HepG2 (cell line): Measurements from ENCODE around the gene SYMPK. TPM values are rescaled to one million over a fixed set of nuclear protein-coding genes. Genes with fewer than 3 reads are reported as not detected.
A peak's percentile ranks its signal among the peaks of the same experiment; 100 is the strongest.

Source experiments
- ARNT2 ChIP-seq: sonication (generic); formaldehyde crosslinking; IDR thresholded peaks from 2 replicates; pipeline ENCODE4 v1.8.0; 2022; ENCODE audit warnings: mild to moderate bottlenecking, low read depth, missing genetic modification reagents, moderate library complexity
- PHF20 ChIP-seq: sonication (generic); formaldehyde crosslinking; IDR thresholded peaks from 2 replicates; pipeline ENCODE4 v1.5.0; 2020; ENCODE audit warnings: mild to moderate bottlenecking, missing genetic modification reagents
- ZNF224 ChIP-seq: sonication (generic); formaldehyde crosslinking; IDR thresholded peaks from 2 replicates; pipeline ENCODE4 v1.5.0; 2020; ENCODE audit warnings: mild to moderate bottlenecking, missing genetic modification reagents
- ZNF253 ChIP-seq: sonication (generic); formaldehyde crosslinking; IDR thresholded peaks from 2 replicates; pipeline ENCODE4 v1.8.0; 2022; ENCODE audit warnings: mild to moderate bottlenecking, missing genetic modification reagents, borderline replicate concordance
- polyA plus RNA-seq, 8 experiments: library from polyadenylated mRNA; depleted of rRNA in 3 of 8; stranded (reverse) in 7 of 8; unstranded in 1 of 8; fragments of >200 nt; fragmentation: Illumina TruSeq in 4 of 8; extraction: Trizol in 4 of 8; gene quantifications; 2 replicates each; pipeline versions ENCODE4 v1.2.1 to v1.2.3, GENCODE V29; 2011 to 2016; ENCODE audit warnings: low read depth in 4 of 8, missing spikeins in 1 of 8, mixed read lengths in 1 of 8; ENCODE audit not compliant: insufficient read depth in 1 of 8
- total RNA-seq, 5 experiments: library from RNA; depleted of rRNA; stranded (reverse); fragments of >200 nt; fragmentation: Illumina TruSeq; extraction: Trizol; gene quantifications; 2 replicates each; pipeline ENCODE4 v1.2.3, GENCODE V29; 2016; ENCODE audit warnings: low read depth in 1 of 5
- TF ChIP-seq, protein P1 (sequence below): IDR thresholded peaks from 2 replicates; pipeline ENCODE4 v1.6.1; 2016; ENCODE audit warnings: low read depth, missing genetic modification reagents, missing compliant biosample characterization
- TF ChIP-seq, protein P2 (sequence below): sonication (generic); formaldehyde crosslinking; IDR thresholded peaks from 2 replicates; pipeline ENCODE4 v1.4.0; 2020; ENCODE audit warnings: missing genetic modification reagents, borderline replicate concordance
- TF ChIP-seq, protein P3 (sequence below): sonication (generic); formaldehyde crosslinking; IDR thresholded peaks from 2 replicates; pipeline ENCODE4 v1.4.0; 2020; ENCODE audit warnings: mild to moderate bottlenecking, missing genetic modification reagents
- TF ChIP-seq, protein P4 (sequence below): sonication (generic); formaldehyde crosslinking; conservative IDR thresholded peaks from 2 replicates; pipeline ENCODE4 v1.4.0; 2020; ENCODE audit warnings: missing genetic modification reagents

Gene SYMPK
- total and polyA plus RNA-seq, 2 of the 13 experiments (the other 11 are each of a cell fraction or from before 2014, with no cell fraction given), result 21.9 to 55.7 TPM

DNA sequence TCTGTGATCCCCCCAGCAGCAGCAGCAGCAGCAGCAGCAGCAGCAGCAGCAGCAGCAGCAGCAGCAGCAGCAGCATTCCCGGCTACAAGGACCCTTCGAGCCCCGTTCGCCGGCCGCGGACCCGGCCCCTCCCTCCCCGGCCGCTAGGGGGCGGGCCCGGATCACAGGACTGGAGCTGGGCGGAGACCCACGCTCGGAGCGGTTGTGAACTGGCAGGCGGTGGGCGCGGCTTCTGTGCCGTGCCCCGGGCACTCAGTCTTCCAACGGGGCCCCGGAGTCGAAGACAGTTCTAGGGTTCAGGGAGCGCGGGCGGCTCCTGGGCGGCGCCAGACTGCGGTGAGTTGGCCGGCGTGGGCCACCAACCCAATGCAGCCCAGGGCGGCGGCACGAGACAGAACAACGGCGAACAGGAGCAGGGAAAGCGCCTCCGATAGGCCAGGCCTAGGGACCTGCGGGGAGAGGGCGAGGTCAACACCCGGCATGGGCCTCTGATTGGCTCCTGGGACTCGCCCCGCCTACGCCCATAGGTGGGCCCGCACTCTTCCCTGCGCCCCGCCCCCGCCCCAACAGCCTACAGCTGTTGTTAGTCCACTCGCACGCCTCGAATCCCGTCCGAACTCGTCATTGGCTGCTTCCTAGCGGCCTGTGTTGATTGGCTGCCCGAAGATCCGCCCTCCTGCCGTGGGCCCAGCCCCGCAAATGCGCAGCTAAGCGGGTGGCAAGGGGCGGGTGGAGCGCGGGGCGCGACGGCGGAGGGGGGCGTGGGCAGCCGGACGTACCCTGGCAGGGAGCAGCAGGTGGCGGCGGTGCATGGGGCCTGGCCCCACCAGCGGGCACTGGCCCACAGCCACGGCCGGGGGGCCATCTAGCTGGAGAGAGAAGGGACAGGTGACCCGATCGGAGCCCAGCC, 92.5 kb downstream of the SYMPK start (continued):
- TF ChIP-seq, protein P1, sequence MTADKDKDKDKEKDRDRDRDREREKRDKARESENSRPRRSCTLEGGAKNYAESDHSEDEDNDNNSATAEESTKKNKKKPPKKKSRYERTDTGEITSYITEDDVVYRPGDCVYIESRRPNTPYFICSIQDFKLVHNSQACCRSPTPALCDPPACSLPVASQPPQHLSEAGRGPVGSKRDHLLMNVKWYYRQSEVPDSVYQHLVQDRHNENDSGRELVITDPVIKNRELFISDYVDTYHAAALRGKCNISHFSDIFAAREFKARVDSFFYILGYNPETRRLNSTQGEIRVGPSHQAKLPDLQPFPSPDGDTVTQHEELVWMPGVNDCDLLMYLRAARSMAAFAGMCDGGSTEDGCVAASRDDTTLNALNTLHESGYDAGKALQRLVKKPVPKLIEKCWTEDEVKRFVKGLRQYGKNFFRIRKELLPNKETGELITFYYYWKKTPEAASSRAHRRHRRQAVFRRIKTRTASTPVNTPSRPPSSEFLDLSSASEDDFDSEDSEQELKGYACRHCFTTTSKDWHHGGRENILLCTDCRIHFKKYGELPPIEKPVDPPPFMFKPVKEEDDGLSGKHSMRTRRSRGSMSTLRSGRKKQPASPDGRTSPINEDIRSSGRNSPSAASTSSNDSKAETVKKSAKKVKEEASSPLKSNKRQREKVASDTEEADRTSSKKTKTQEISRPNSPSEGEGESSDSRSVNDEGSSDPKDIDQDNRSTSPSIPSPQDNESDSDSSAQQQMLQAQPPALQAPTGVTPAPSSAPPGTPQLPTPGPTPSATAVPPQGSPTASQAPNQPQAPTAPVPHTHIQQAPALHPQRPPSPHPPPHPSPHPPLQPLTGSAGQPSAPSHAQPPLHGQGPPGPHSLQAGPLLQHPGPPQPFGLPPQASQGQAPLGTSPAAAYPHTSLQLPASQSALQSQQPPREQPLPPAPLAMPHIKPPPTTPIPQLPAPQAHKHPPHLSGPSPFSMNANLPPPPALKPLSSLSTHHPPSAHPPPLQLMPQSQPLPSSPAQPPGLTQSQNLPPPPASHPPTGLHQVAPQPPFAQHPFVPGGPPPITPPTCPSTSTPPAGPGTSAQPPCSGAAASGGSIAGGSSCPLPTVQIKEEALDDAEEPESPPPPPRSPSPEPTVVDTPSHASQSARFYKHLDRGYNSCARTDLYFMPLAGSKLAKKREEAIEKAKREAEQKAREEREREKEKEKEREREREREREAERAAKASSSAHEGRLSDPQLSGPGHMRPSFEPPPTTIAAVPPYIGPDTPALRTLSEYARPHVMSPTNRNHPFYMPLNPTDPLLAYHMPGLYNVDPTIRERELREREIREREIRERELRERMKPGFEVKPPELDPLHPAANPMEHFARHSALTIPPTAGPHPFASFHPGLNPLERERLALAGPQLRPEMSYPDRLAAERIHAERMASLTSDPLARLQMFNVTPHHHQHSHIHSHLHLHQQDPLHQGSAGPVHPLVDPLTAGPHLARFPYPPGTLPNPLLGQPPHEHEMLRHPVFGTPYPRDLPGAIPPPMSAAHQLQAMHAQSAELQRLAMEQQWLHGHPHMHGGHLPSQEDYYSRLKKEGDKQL (CRISPR knock-in tag), result 0 out of 2 replicates have a peak, but pooled peaks have one; percentile 3
- 0 out of 2 replicates have a peak, but pooled peaks have one; percentile 19 for TF ChIP-seq ZNF253 (CRISPR knock-in tag)
- peak; percentile 30; the same call in 1 of the 2 replicates for TF ChIP-seq PHF20 (CRISPR knock-in tag)
- peak; percentile 85 for TF ChIP-seq ARNT2 (CRISPR knock-in tag)
- TF ChIP-seq, protein P2, sequence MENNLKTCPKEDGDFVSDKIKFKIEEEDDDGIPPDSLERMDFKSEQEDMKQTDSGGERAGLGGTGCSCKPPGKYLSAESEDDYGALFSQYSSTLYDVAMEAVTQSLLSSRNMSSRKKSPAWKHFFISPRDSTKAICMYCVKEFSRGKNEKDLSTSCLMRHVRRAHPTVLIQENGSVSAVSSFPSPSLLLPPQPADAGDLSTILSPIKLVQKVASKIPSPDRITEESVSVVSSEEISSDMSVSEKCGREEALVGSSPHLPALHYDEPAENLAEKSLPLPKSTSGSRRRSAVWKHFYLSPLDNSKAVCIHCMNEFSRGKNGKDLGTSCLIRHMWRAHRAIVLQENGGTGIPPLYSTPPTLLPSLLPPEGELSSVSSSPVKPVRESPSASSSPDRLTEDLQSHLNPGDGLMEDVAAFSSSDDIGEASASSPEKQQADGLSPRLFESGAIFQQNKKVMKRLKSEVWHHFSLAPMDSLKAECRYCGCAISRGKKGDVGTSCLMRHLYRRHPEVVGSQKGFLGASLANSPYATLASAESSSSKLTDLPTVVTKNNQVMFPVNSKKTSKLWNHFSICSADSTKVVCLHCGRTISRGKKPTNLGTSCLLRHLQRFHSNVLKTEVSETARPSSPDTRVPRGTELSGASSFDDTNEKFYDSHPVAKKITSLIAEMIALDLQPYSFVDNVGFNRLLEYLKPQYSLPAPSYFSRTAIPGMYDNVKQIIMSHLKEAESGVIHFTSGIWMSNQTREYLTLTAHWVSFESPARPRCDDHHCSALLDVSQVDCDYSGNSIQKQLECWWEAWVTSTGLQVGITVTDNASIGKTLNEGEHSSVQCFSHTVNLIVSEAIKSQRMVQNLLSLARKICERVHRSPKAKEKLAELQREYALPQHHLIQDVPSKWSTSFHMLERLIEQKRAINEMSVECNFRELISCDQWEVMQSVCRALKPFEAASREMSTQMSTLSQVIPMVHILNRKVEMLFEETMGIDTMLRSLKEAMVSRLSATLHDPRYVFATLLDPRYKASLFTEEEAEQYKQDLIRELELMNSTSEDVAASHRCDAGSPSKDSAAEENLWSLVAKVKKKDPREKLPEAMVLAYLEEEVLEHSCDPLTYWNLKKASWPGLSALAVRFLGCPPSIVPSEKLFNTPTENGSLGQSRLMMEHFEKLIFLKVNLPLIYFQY, result peak; percentile 64; the same call in 1 of the 2 replicates
- TF ChIP-seq, protein P3, sequence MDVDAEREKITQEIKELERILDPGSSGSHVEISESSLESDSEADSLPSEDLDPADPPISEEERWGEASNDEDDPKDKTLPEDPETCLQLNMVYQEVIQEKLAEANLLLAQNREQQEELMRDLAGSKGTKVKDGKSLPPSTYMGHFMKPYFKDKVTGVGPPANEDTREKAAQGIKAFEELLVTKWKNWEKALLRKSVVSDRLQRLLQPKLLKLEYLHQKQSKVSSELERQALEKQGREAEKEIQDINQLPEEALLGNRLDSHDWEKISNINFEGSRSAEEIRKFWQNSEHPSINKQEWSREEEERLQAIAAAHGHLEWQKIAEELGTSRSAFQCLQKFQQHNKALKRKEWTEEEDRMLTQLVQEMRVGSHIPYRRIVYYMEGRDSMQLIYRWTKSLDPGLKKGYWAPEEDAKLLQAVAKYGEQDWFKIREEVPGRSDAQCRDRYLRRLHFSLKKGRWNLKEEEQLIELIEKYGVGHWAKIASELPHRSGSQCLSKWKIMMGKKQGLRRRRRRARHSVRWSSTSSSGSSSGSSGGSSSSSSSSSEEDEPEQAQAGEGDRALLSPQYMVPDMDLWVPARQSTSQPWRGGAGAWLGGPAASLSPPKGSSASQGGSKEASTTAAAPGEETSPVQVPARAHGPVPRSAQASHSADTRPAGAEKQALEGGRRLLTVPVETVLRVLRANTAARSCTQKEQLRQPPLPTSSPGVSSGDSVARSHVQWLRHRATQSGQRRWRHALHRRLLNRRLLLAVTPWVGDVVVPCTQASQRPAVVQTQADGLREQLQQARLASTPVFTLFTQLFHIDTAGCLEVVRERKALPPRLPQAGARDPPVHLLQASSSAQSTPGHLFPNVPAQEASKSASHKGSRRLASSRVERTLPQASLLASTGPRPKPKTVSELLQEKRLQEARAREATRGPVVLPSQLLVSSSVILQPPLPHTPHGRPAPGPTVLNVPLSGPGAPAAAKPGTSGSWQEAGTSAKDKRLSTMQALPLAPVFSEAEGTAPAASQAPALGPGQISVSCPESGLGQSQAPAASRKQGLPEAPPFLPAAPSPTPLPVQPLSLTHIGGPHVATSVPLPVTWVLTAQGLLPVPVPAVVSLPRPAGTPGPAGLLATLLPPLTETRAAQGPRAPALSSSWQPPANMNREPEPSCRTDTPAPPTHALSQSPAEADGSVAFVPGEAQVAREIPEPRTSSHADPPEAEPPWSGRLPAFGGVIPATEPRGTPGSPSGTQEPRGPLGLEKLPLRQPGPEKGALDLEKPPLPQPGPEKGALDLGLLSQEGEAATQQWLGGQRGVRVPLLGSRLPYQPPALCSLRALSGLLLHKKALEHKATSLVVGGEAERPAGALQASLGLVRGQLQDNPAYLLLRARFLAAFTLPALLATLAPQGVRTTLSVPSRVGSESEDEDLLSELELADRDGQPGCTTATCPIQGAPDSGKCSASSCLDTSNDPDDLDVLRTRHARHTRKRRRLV, result peak; percentile 71; the same call in 1 of the 2 replicates
- TF ChIP-seq, protein P4, sequence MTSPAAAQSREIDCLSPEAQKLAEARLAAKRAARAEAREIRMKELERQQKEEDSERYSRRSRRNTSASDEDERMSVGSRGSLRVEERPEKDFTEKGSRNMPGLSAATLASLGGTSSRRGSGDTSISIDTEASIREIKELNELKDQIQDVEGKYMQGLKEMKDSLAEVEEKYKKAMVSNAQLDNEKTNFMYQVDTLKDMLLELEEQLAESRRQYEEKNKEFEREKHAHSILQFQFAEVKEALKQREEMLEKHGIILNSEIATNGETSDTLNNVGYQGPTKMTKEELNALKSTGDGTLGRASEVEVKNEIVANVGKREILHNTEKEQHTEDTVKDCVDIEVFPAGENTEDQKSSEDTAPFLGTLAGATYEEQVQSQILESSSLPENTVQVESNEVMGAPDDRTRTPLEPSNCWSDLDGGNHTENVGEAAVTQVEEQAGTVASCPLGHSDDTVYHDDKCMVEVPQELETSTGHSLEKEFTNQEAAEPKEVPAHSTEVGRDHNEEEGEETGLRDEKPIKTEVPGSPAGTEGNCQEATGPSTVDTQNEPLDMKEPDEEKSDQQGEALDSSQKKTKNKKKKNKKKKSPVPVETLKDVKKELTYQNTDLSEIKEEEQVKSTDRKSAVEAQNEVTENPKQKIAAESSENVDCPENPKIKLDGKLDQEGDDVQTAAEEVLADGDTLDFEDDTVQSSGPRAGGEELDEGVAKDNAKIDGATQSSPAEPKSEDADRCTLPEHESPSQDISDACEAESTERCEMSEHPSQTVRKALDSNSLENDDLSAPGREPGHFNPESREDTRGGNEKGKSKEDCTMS (CRISPR knock-in tag), result no peak
- 0 out of 2 replicates have a peak, but pooled peaks have one; percentile 70 for TF ChIP-seq ZNF224 (CRISPR knock-in tag)
